ENCODE data around the gene SERINC2. TPM values are rescaled to one million over a fixed set of nuclear protein-coding genes. Genes with fewer than 3 reads are reported as not detected.
"Not testable (repeated sequence)": the region's sequence is repeated elsewhere in the genome, so short reads cannot be mapped to it uniquely, and the experiment has no call there.

The SERINC2 gene
- total RNA-seq, 1 donor from 2014 or later = 2.1 TPM

GRCh38 chr1:31429583-31429982 lies 16.6 kb downstream of the SERINC2 start:
- Histone ChIP-seq H3K4me3 (ENCODE audit: low read length in 3 of 3) (no peak overlapping the region), H3K4me1 (ENCODE audit: control insufficient read depth in 3 of 3, insufficient read depth in 3 of 3, low read length in 3 of 3) (peaks cover 0 to 5% (median 0%) of the 10 kb centered on the region in 3 donors), H3K9me3 (ENCODE audit: control insufficient read depth in 3 of 3, low read length in 3 of 3) (no peaks in the 10 kb centered on the region), H3K9ac (ENCODE audit: low read depth in 1 of 3, low read length in 3 of 3) (no peak overlapping the region), H3K36me3 (ENCODE audit: control insufficient read depth in 3 of 3, insufficient read depth in 3 of 3, low read length in 3 of 3) (peaks cover 7 to 22% (median 20%) of the 10 kb centered on the region in 3 donors), H3K27ac (ENCODE audit: low read depth, low read length) (no peak overlapping the region), H3K27me3 (ENCODE audit: control insufficient read depth in 3 of 3, insufficient read depth in 3 of 3, low read length in 3 of 3) (no peaks in the 10 kb centered on the region)

GRCh38 chr1:31431351-31432257 lies 18.6 kb downstream of the SERINC2 start:
- H3K27ac ChIP-seq (ENCODE audit: low read depth, low read length); H3K4me3 ChIP-seq (ENCODE audit: low read length in 3 of 3); H3K27me3 ChIP-seq (ENCODE audit: control insufficient read depth in 3 of 3, insufficient read depth in 3 of 3, low read length in 3 of 3); H3K4me1 ChIP-seq (ENCODE audit: control insufficient read depth in 3 of 3, insufficient read depth in 3 of 3, low read length in 3 of 3); H3K9me3 ChIP-seq (ENCODE audit: control insufficient read depth in 3 of 3, low read length in 3 of 3): not testable (repeated sequence)
- Histone ChIP-seq H3K36me3 (ENCODE audit: control insufficient read depth in 3 of 3, insufficient read depth in 3 of 3, low read length in 3 of 3) (peaks cover 7 to 18% (median 17%) of the 10 kb centered on the region in 3 donors), H3K9ac (ENCODE audit: low read depth in 1 of 3, low read length in 3 of 3) (peak overlapping the region in 1 of 3 donors; percentile 16)

GRCh38 chr1:31432592-31433395 lies 19.8 kb downstream of the SERINC2 start:
- H3K4me3 ChIP-seq (ENCODE audit: low read length in 3 of 3) = no peak overlapping the region
- peaks cover 7 to 16% (median 9%) of the 10 kb centered on the region in 3 donors for H3K36me3 ChIP-seq (ENCODE audit: control insufficient read depth in 3 of 3, insufficient read depth in 3 of 3, low read length in 3 of 3)
- no peak overlapping the region for H3K9ac ChIP-seq (ENCODE audit: low read depth in 1 of 3, low read length in 3 of 3)
- peaks cover 0 to 5% (median 0%) of the 10 kb centered on the region in 3 donors for H3K4me1 ChIP-seq (ENCODE audit: control insufficient read depth in 3 of 3, insufficient read depth in 3 of 3, low read length in 3 of 3)
- no peak overlapping the region for H3K27ac ChIP-seq (ENCODE audit: low read depth, low read length)
- peaks cover 0 to 3% (median 0%) of the 10 kb centered on the region in 3 donors for H3K27me3 ChIP-seq (ENCODE audit: control insufficient read depth in 3 of 3, insufficient read depth in 3 of 3, low read length in 3 of 3)
- no peaks in the 10 kb centered on the region for H3K9me3 ChIP-seq (ENCODE audit: control insufficient read depth in 3 of 3, low read length in 3 of 3)

- Histone ChIP-seq H3K9me3 (ENCODE audit: control insufficient read depth in 3 of 3, low read length in 3 of 3) (no peaks in the 10 kb centered on the region), H3K27me3 (ENCODE audit: control insufficient read depth in 3 of 3, insufficient read depth in 3 of 3, low read length in 3 of 3) (peaks cover 0 to 3% (median 0%) of the 10 kb centered on the region in 3 donors), H3K4me3 (ENCODE audit: low read length in 3 of 3) (no peak overlapping the region), H3K4me1 (ENCODE audit: control insufficient read depth in 3 of 3, insufficient read depth in 3 of 3, low read length in 3 of 3) (peaks cover 0 to 5% (median 0%) of the 10 kb centered on the region in 3 donors), H3K9ac (ENCODE audit: low read depth in 1 of 3, low read length in 3 of 3) (no peak overlapping the region), H3K36me3 (ENCODE audit: control insufficient read depth in 3 of 3, insufficient read depth in 3 of 3, low read length in 3 of 3) (peaks cover 7 to 13% (median 9%) of the 10 kb centered on the region in 3 donors), H3K27ac (ENCODE audit: low read depth, low read length) (no peak overlapping the region)
Observed at GRCh38 chr1:31433396-31433930, 20.4 kb downstream of the SERINC2 start.

- Histone ChIP-seq H3K36me3 (ENCODE audit: control insufficient read depth in 3 of 3, insufficient read depth in 3 of 3, low read length in 3 of 3) (peaks cover 5 to 10% (median 7%) of the 10 kb centered on the region in 3 donors), H3K9ac (ENCODE audit: low read depth in 1 of 3, low read length in 3 of 3) (no peak overlapping the region), H3K9me3 (ENCODE audit: control insufficient read depth in 3 of 3, low read length in 3 of 3) (no peaks in the 10 kb centered on the region), H3K4me1 (ENCODE audit: control insufficient read depth in 3 of 3, insufficient read depth in 3 of 3, low read length in 3 of 3) (peaks cover 0 to 5% (median 0%) of the 10 kb centered on the region in 3 donors), H3K27me3 (ENCODE audit: control insufficient read depth in 3 of 3, insufficient read depth in 3 of 3, low read length in 3 of 3) (peaks cover 0 to 3% (median 0%) of the 10 kb centered on the region in 3 donors), H3K27ac (ENCODE audit: low read depth, low read length) (no peak overlapping the region), H3K4me3 (ENCODE audit: low read length in 3 of 3) (no peak overlapping the region)
Observed at GRCh38 chr1:31434101-31434871, 21.3 kb downstream of the SERINC2 start.

- no peak overlapping the region for H3K27ac ChIP-seq (ENCODE audit: low read depth, low read length)
- no peak overlapping the region for H3K9ac ChIP-seq (ENCODE audit: low read depth in 1 of 3, low read length in 3 of 3)
- peaks cover 0 to 3% (median 0%) of the 10 kb centered on the region in 3 donors for H3K27me3 ChIP-seq (ENCODE audit: control insufficient read depth in 3 of 3, insufficient read depth in 3 of 3, low read length in 3 of 3)
- no peak overlapping the region for H3K4me3 ChIP-seq (ENCODE audit: low read length in 3 of 3)
- H3K9me3 ChIP-seq (ENCODE audit: control insufficient read depth in 3 of 3, low read length in 3 of 3) = no peaks in the 10 kb centered on the region
- H3K4me1 ChIP-seq (ENCODE audit: control insufficient read depth in 3 of 3, insufficient read depth in 3 of 3, low read length in 3 of 3) = peaks cover 0 to 5% (median 0%) of the 10 kb centered on the region in 3 donors
- H3K36me3 ChIP-seq (ENCODE audit: control insufficient read depth in 3 of 3, insufficient read depth in 3 of 3, low read length in 3 of 3) = peaks cover 0 to 4% (median under 1%) of the 10 kb centered on the region in 3 donors
Observed at GRCh38 chr1:31434979-31435378, 22.0 kb downstream of the SERINC2 start.

GRCh38 chr1:31435471-31436409 lies 22.7 kb downstream of the SERINC2 start:
- no peak overlapping the region for H3K27ac ChIP-seq (ENCODE audit: low read depth, low read length)
- no peak overlapping the region for H3K4me3 ChIP-seq (ENCODE audit: low read length in 3 of 3)
- peaks cover 0 to 5% (median 0%) of the 10 kb centered on the region in 3 donors for H3K4me1 ChIP-seq (ENCODE audit: control insufficient read depth in 3 of 3, insufficient read depth in 3 of 3, low read length in 3 of 3)
- no peaks in the 10 kb centered on the region for H3K9me3 ChIP-seq (ENCODE audit: control insufficient read depth in 3 of 3, low read length in 3 of 3)
- H3K27me3 ChIP-seq (ENCODE audit: control insufficient read depth in 3 of 3, insufficient read depth in 3 of 3, low read length in 3 of 3) = peaks cover 0 to 3% (median 0%) of the 10 kb centered on the region in 3 donors
- H3K9ac ChIP-seq (ENCODE audit: low read depth in 1 of 3, low read length in 3 of 3) = no peak overlapping the region
- peaks cover 0 to 4% (median 0%) of the 10 kb centered on the region in 3 donors for H3K36me3 ChIP-seq (ENCODE audit: control insufficient read depth in 3 of 3, insufficient read depth in 3 of 3, low read length in 3 of 3)

- Histone ChIP-seq H3K27me3 (ENCODE audit: control insufficient read depth in 3 of 3, insufficient read depth in 3 of 3, low read length in 3 of 3) (peaks cover 0 to 3% (median 0%) of the 10 kb centered on the region in 3 donors), H3K9ac (ENCODE audit: low read depth in 1 of 3, low read length in 3 of 3) (no peak overlapping the region), H3K27ac (ENCODE audit: low read depth, low read length) (no peak overlapping the region), H3K4me1 (ENCODE audit: control insufficient read depth in 3 of 3, insufficient read depth in 3 of 3, low read length in 3 of 3) (peaks cover 0 to 12% (median 3%) of the 10 kb centered on the region in 3 donors), H3K36me3 (ENCODE audit: control insufficient read depth in 3 of 3, insufficient read depth in 3 of 3, low read length in 3 of 3) (peaks cover 0 to 4% (median 0%) of the 10 kb centered on the region in 3 donors), H3K4me3 (ENCODE audit: low read length in 3 of 3) (no peak overlapping the region), H3K9me3 (ENCODE audit: control insufficient read depth in 3 of 3, low read length in 3 of 3) (no peaks in the 10 kb centered on the region)
Observed at GRCh38 chr1:31436596-31437432, 23.8 kb downstream of the SERINC2 start.

Measured in skeletal muscle tissue (tissue), 4 donors.